Keratinocyte (primary cell): Measurements from ENCODE around the gene VPS26C. TPM values are rescaled to one million over a fixed set of nuclear protein-coding genes. Genes with fewer than 3 reads are reported as not detected.

ENCODE experiments used
- DNase-seq: peaks from one replicate; pipeline ENCODE4 v3.0.0-alpha.2; 2011; ENCODE audit warnings: low read depth, missing footprints, low spot score
- FAIRE-seq: peaks from 2 replicates; lab custom pipeline; 2011; peaks lifted over from hg19 to GRCh38; lab: Jason Lieb, UNC
- H2AFZ ChIP-seq: 2 replicates; pipeline ENCODE4 v1.6.0; 2012; ENCODE audit warnings: low read length, control low read depth, inconsistent platforms; ENCODE audit not compliant: control insufficient read depth
- H3K27ac ChIP-seq: 2 replicates; pipeline ENCODE4 v1.5.1; 2011; ENCODE audit warnings: low read length; ENCODE audit not compliant: control insufficient read depth, insufficient read depth
- H3K27me3 ChIP-seq: 3 replicates; pipeline ENCODE4 v1.6.0; 2011; ENCODE audit warnings: low read length; ENCODE audit not compliant: control insufficient read depth, insufficient read depth; ENCODE audit errors: extremely low read depth
- H3K36me3 ChIP-seq, 2 experiments: 2 replicates in 1 of 2; 3 replicates in 1 of 2; pipeline ENCODE4 v1.5.1; 2011; ENCODE audit warnings: low read length in 2 of 2, mild to moderate bottlenecking in 1 of 2; ENCODE audit not compliant: control insufficient read depth in 2 of 2, insufficient read depth in 2 of 2; ENCODE audit errors: extremely low read depth in 1 of 2
- H3K4me1 ChIP-seq: 3 replicates; pipeline ENCODE4 v1.5.1; 2011; ENCODE audit warnings: low read length; ENCODE audit not compliant: control insufficient read depth, insufficient read depth; ENCODE audit errors: extremely low read depth
- H3K4me2 ChIP-seq: 3 replicates; pipeline ENCODE4 v1.6.0; 2011; ENCODE audit warnings: low read depth, low read length; ENCODE audit not compliant: control insufficient read depth, insufficient read depth; ENCODE audit errors: extremely low read depth
- H3K4me3 ChIP-seq, 3 experiments: fragments of 200-600 bp in 1 of 3; sonication (generic) in 1 of 3; 2 replicates in 2 of 3; 3 replicates in 1 of 3; pipeline ENCODE4 v1.5.1; 2011 to 2016; ENCODE audit warnings: low read length in 3 of 3, mild to moderate bottlenecking in 3 of 3, control low read depth in 2 of 3, inconsistent platforms in 1 of 3, low read depth in 1 of 3, mixed read lengths in 1 of 3, mixed run types in 1 of 3, moderate library complexity in 1 of 3; ENCODE audit not compliant: control insufficient read depth in 2 of 3, insufficient read depth in 2 of 3; ENCODE audit errors: extremely low read depth in 1 of 3
- H3K79me2 ChIP-seq: 2 replicates; pipeline ENCODE4 v1.6.0; 2012; ENCODE audit warnings: low read length; ENCODE audit not compliant: control insufficient read depth, insufficient read depth
- H3K9ac ChIP-seq: 3 replicates; pipeline ENCODE4 v1.6.0; 2011; ENCODE audit warnings: low read length; ENCODE audit not compliant: control insufficient read depth, insufficient read depth; ENCODE audit errors: extremely low read depth
- H3K9me1 ChIP-seq: 3 replicates; pipeline ENCODE4 v1.6.0; 2011; ENCODE audit warnings: low read length; ENCODE audit not compliant: control insufficient read depth, insufficient read depth; ENCODE audit errors: extremely low read depth
- H3K9me3 ChIP-seq: 2 replicates; pipeline ENCODE4 v1.5.1; 2012; ENCODE audit warnings: low read depth, low read length; ENCODE audit not compliant: control insufficient read depth
- H4K20me1 ChIP-seq: 3 replicates; pipeline ENCODE4 v1.6.0; 2011; ENCODE audit warnings: low read length; ENCODE audit not compliant: control insufficient read depth, insufficient read depth; ENCODE audit errors: extremely low read depth
- CTCF ChIP-seq, 3 experiments: IDR thresholded peaks in 1 of 3; conservative IDR thresholded peaks in 1 of 3; optimal IDR thresholded peaks in 1 of 3; 2 replicates in 2 of 3; 3 replicates in 1 of 3; pipeline versions ENCODE3 to v1.5.1; 2011; ENCODE audit warnings: low read length in 3 of 3, mild to moderate bottlenecking in 3 of 3, moderate library complexity in 2 of 3, control low read depth in 1 of 3, inconsistent platforms in 1 of 3; ENCODE audit not compliant: insufficient read depth in 2 of 3; ENCODE audit errors: extremely low read depth in 1 of 3
- EZH2 ChIP-seq: IDR thresholded peaks from one replicate; pipeline ENCODE4 v1.6.1; 2012; ENCODE audit warnings: inconsistent platforms, mild to moderate bottlenecking, low read length, moderate library complexity
- dilution Hi-C: fragments of 300-500 bp; cut with MboI; formaldehyde crosslinking; loops from one replicate; pipeline ENCODE4 v1.7.0; 2020; ENCODE audit warnings: low sequenced_read_pairs; ENCODE audit not compliant: extremely low pct_ligation_motif_present
- polyA plus RNA-seq, 5 experiments: library from polyadenylated mRNA; depleted of rRNA in 3 of 5; stranded (reverse) in 3 of 5; stranded (forward) in 1 of 5; unstranded in 1 of 5; fragments of >200 nt; gene quantifications; 1 replicate in 1 of 5; 2 replicates in 3 of 5; 3 replicates in 1 of 5; pipeline versions ENCODE4 v1.2.1 to v1.2.3, GENCODE V29; 2011 to 2012; ENCODE audit warnings: missing spikeins in 2 of 5, low read depth in 1 of 5, low replicate concordance in 1 of 5

Gene VPS26C
- polyA plus RNA-seq, 1 donor (not counting 4 experiments of a cell fraction or from before 2014, with no cell fraction given), result 41.3 TPM

DNA sequence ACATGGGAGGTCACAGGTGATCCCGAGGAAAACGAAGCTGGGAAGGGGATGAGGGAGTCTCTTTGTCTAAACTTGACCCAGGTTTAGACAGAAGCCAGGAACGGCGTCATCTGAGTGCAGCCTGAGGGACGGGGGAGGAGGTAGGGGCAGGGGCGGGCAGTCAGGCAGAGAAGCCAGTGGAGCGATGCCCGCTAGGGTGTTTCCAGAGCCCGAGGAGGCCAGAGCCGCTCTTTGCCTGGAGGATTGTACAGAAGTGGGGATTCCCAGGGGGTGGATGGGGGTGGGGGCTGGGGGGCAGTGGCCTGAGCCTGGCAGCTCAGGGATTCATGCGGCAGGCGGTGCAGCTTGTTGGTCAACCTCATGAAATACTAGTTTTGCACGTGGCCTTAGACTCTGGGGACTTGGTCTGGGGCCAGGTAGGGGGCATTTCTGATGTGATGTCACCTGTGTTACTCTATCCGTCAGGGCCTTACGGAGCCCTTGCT, 58.4 kb downstream of the VPS26C start:
- Histone ChIP-seq H3K9me3 (no peaks in the 10 kb centered on the region), H4K20me1 (no peaks in the 10 kb centered on the region), H3K27ac (no peak overlapping the region), H2AFZ (no peak overlapping the region), H3K79me2 (no peaks in the 10 kb centered on the region), H3K27me3 (no peaks in the 10 kb centered on the region), H3K4me3 (no peak overlapping the region), H3K9me1 (no peaks in the 10 kb centered on the region), H3K4me1 (peaks cover 7% of the 10 kb centered on the region), H3K9ac (no peak overlapping the region), H3K4me2 (no peak overlapping the region), H3K36me3 (no peaks in the 10 kb centered on the region)
- dilution Hi-C loops, result no loop called here
- FAIRE-seq, result no peak
- no peak for DNase-seq
- TF ChIP-seq CTCF (optimal IDR thresholded peaks at IDR 0.05 in 1 of 3, IDR thresholded peaks at IDR 0.05 in 1 of 3, conservative IDR thresholded peaks at IDR 0.05 in 1 of 3; ENCODE audit: extremely low read depth in 1 of 3, insufficient read depth in 2 of 3, low read length in 3 of 3), result no peak
- no peak for TF ChIP-seq EZH2

DNA sequence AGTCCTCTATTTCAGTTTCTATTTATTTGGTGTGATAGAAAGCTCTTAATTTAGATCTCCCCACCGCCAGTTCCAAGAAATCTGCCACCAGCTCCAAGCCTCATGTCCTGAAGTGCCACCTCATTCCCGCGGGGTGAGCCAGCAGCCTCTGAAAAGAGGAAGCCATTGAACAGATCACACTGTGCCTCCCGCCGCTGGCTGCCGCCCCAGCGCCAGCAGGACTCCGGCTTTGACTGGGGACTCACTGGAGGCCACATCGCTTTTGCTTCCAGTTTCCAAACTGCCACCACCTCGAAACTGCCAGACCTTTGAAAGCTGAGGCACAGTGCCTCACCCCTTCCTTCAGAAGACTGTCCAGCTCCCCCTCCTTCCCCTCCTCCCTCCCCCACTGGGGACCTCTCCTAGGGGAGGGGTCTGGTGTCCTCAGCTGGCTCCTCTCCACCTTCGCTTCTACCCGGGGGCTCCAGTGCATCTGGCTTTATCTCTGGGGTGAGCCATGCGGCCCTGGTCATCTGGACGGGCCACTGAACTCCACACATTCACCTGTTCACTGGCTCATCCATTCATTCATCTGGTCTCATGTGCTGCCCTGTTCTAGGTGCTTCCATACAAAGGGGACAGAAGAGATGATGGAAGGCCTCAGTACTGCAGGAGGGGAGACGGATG, 58.9 kb downstream of the VPS26C start:
- DNase-seq (no peak), FAIRE-seq (no peak)
- Histone ChIP-seq H3K4me3 (no peak overlapping the region), H3K4me2 (no peak overlapping the region), H3K27me3 (no peaks in the 10 kb centered on the region), H3K27ac (no peak overlapping the region), H3K9ac (no peak overlapping the region), H3K36me3 (peaks cover 0 to under 1% of the 10 kb centered on the region in 2 experiments), H3K9me3 (no peaks in the 10 kb centered on the region), H3K4me1 (peaks cover 7% of the 10 kb centered on the region), H3K9me1 (no peaks in the 10 kb centered on the region), H4K20me1 (no peaks in the 10 kb centered on the region), H2AFZ (no peak overlapping the region), H3K79me2 (no peaks in the 10 kb centered on the region)
- TF ChIP-seq CTCF (optimal IDR thresholded peaks at IDR 0.05 in 1 of 3, IDR thresholded peaks at IDR 0.05 in 1 of 3, conservative IDR thresholded peaks at IDR 0.05 in 1 of 3; ENCODE audit: extremely low read depth in 1 of 3, insufficient read depth in 2 of 3, low read length in 3 of 3) (no peak), EZH2 (no peak)
- dilution Hi-C loops, result no loop called here
